T47D (cell line): ENCODE results near the gene VPS13A.
A peak's percentile ranks its signal among the peaks of the same experiment; 100 is the strongest.
"Not testable (repeated sequence)": the region's sequence is repeated elsewhere in the genome, so short reads cannot be mapped to it uniquely, and the experiment has no call there.

Source experiments
- DNase-seq, 2 experiments: peaks; one replicate each; pipeline versions ENCODE4 v3.0.0 to v3.0.0-alpha.2; 2011 to 2012; ENCODE audit warnings: low read depth in 1 of 2, low spot score in 1 of 2
- JUND ChIP-seq: IDR thresholded peaks from 2 replicates; pipeline ENCODE4 v1.6.1; 2012; ENCODE audit warnings: low read depth
- in situ Hi-C: cut with HindIII; loops from 2 replicates; pipeline ENCODE4 v1.10.0; 2016; ENCODE audit warnings: low sequenced_read_pairs, low pct_unique_long_range_greater_than_20kb

The VPS13A gene

DNA sequence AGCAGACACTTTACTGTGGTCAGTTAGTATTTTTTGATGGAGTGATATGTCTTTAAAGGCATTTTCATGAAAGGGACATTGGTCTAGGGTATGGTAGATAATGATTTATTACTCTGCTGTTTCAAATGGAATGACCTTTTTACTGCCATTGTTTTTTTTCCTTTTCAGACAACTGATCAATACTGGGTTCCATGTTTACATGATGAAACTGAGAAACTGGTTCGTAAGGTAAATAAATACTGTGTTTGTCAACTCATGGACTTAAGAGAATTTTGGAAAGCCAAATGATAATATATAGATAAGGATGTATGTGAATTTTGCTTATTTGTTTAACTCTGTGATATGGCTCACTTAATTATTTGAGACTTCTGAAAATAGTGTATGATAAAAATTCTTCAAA is 35.5 kb downstream of the VPS13A start:
- DNase-seq, result peak in 1 of 2 experiments; percentile 3
- in situ Hi-C loops, result no loop called here
- no peak for TF ChIP-seq JUND

DNA sequence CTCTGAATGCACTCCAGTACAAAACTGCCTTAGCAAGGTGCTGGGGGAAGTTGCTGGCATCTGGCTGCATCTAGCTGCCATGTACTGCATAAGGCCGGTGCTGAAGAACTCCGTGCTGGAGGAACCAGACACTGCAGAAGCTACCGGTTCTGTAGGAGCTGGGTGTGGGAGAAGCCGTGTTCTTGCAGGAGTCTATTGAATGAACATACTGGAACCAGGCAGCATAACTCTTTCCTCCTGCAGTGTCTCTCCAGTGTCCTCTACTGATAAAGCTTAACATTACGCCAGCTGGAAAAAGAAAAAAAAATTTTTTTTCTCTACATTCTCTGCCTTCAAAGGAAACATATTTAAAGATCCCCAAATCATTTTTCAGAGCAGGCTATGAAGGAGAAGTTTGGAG is 38.5 kb downstream of the VPS13A start:
- no peak for TF ChIP-seq JUND
- peak in 1 of 2 experiments; percentile 13 for DNase-seq
- in situ Hi-C loops, result no loop called here

DNA sequence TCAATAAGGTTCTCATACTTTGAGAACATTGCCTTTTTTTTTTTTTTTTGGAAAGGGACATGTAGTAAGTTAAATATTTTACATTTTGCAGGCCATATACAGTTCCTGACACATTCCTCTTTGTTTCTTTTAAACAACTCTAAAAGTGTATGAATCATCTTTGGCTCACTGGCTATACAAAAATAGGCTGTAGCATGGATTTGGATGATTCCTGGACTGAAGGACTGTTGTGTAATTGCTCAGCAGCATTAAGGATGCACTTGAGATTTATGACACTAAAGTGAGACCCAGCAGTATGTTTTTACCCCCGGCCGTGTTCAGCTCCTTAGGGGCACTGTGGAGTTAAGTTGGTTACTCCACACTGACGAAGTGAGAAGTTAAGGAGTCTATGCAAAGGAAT is 41.3 kb downstream of the VPS13A start:
- in situ Hi-C loops, result no loop called here
- no peak for DNase-seq

DNA sequence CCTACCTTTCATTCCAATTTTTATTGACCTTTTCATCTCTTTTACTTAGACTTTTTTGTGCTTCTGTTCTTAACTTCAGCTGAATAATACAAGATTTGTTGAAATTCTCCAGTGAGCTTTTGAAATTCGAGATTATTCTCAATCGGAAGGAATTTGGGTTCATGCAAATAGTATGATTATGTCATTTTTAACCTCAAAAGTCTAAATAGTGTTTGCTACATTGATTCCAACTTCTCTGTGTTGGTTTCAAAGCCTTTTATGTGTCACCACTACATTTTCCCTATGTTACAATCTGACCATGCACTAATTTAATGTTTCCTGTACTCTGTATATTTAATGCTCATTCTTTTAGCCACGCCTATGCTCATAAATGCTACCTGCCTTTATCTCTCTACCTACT is 44.1 kb downstream of the VPS13A start:
- in situ Hi-C loops, result no loop called here
- TF ChIP-seq JUND, result no peak
- DNase-seq, result no peak

More for the DNA sequence above, 41.3 kb downstream of the VPS13A start:
- no peak for TF ChIP-seq JUND

DNA sequence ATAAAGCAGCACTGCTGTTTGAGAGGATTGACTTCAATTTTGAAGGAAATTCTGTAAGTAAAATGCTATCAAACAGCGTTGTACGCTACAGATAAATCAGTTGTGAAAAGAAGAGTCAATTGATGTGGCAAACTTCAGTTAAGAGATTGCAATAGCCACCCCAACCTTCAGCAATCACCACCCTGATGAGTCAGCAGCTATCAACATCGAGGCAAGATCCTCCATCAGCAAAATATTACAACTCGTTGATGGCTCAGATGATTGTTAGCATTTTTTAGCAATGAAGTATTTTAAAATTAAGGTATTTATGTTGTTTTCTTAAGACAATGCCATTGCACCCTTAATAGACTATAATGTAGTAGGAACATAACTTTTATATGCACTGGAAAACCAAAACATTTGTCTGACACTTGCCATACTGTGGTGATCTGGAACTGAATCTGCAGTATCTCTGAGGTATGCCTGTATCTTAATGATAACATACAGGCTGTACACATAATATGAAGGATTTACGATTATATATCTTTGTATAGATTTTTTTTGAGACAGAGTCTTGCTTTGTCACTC is 47.5 kb downstream of the VPS13A start:
- TF ChIP-seq JUND, result no peak
- DNase-seq, result no peak
- in situ Hi-C loops, result no loop called here

DNA sequence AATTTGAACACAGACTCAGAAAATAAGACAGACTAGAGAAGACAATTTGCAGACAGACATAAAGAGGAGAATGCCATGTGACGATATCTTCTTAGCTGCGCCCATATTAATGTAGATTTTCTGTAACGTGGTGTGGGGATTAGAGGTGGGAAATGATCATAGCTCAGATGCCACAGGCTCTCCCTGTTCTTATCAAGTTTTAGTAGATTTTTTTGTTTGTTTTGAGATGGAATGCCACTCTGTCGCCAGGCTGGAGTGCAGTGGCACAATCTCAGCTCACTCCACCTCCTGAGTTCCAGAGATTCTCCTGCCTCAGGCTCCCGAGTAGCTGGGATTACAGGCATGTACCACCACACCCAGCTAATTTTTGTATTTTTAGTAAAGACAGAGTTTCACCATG is 59.4 kb downstream of the VPS13A start:
- in situ Hi-C loops, result no loop called here
- TF ChIP-seq JUND, result no peak
- no peak for DNase-seq

DNA sequence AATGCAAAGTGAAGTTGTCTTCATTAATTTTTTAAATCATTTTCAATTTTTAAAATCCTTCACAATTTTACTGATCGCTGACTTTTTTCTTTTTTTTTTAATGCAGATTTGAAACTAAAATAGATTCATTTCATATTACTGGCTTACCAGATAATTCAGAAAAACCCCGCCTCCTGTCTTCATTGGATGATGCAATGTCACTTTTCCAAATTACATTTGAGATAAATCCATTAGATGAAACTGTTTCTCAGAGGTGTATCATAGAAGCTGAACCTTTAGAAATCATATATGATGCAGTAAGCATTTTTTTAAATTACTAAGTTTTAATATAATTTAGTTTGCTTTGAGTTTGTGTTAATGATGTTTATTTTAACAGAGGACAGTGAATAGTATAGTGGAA is 60.6 kb downstream of the VPS13A start:
- in situ Hi-C loops, result no loop called here
- TF ChIP-seq JUND, result no peak
- no peak for DNase-seq

DNA sequence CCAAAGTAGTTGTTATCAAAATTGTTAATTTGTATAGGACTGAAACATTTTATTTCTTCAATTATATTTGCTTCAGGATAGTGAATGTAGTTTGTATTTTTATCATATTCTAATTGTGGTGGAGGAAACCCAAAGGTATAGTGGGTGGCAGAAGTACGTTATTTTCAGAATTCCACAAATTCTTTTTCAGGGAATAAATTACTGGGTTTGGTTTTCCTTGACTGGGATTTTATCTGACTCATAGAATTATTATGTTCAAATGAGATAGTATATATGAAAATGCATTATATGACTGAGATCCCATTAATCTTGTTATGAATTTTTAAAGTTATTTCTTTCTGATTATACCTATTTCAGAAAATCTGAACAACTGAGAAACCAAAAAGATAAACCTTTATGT is 73.7 kb downstream of the VPS13A start:
- in situ Hi-C loops, result no loop called here
- no peak for TF ChIP-seq JUND
- DNase-seq, result no peak

DNA sequence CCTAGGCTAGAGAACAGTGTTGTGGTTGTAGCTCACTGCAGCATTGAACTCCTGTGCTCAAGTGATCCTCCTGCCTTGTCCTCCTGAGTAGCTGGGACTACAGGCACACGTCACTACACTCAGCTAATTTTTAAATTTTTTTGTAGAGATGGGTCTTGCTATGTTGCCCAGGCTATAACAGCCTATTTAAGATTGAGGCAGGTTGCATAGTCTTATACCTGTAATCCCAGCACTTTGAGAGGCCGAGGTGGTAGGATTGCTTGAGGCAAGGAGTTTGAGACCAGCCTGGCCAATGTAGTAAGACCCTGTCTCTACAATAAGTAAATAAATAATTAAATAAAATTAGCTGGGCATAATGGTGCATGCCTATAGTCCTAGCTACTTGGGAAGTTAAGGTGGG is 79.9 kb downstream of the VPS13A start:
- in situ Hi-C loops, result no loop called here
- no peak for TF ChIP-seq JUND
- DNase-seq, result no peak

DNA sequence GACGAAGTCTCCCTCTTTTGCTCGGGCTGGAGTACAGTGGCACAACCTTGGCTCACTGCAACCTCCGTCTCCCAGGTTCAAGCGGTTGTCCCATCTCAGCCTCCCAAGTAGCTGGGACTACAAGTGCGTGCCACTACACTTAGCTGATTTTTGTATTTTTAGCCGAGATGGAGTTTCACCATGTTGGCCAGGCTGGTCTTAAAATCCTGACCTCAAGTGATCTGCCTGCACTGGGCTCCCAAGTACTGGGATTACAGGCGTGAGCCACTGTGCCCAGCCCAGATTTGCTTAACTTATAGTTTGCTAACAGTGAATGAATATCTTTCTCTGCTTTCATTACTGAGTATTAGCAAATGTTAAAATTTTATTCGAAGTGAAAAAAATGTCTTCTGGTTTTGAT is 84.3 kb downstream of the VPS13A start:
- no peak for TF ChIP-seq JUND
- in situ Hi-C loops, result no loop called here
- no peak for DNase-seq

DNA sequence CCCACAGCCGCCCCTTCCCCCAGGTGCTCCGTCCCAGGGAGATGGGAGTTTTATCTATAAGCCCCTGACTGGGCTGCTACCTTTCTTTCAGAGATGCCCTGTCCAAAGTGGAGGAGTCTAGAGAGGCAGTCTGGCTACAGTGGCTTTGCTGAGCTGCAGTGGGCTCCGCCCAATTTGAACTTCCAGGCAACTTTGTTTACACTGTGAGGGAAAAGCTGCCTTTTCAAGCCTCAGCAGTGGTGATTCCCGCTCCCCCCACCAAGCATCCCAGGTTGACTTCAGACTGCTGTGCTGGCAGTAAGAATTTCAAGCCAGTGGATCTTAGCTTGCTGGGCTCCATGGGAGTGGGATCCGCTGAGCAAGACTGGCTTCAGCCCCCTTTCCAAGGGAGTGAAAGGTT is 90.4 kb downstream of the VPS13A start:
- in situ Hi-C loops, DNase-seq: not testable (repeated sequence)

DNA sequence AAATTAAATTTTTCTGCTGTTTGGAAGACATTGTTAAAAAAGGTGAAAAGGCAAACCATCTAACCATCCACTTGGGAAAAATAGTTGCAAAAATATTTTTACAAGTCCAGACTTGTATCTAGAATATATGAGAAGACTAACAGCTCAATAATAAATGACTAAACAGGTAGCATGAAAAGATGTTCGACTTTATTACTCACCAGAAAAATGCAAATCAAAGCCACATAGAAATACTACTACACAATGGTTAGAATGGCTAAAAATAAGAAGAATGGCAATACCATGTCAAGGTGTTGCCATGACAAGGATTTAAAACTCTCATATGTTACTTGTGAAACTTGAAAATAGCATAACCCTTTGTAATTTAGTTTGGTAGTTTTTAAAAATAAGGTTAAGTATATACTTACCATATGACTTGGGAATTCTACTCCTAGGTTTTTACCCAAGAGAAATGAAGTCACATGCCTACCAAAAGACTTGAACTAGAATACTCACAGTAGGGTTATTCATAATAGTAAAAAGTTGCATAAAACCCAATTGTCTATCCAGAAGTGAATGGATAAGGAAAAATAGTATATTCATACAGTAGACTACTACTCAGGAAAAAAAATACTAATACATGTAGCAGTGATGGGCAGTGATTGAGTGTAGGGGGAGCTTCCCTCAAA is 93.8 kb downstream of the VPS13A start:
- DNase-seq, result no peak
- TF ChIP-seq JUND, result no peak
- in situ Hi-C loops, result no loop called here

DNA sequence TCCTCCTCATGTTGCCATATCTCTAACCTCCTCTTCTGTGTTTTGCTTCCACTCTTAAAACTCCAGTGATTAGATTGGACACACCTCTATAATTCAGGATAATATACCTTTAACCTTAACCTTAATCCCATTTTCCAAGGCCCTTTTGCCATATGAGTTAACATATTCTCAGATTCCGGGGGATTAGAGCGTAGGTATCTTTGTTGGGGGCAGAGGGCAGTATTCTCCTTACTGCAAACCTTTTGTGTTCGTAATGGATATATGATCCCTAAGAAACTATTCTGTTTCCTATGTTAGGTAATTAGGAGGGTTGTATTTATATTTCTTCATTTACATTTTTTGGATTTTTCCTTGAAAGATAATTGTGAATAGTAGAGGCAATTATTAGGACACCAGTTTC is 99.5 kb downstream of the VPS13A start:
- in situ Hi-C loops, result no loop called here
- DNase-seq, result no peak
- no peak for TF ChIP-seq JUND

DNA sequence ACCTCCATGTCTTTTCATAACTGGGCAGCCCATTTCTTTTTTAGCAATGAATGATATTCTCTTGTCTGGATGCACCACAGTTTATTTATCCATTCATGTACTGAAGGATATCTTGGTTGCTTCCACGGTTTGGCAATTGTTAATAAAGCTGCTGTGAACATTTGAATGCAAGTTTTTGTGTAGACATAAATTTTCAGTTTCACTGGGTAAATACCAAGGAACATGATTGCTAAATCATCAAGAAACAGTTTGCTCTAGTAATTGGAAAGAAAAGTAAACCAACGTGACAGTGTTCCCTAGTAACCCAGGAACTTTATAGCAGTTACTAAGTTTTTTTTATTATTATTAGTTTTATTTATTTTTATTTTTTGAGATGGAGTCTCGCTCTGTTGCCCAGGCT is 100.4 kb downstream of the VPS13A start:
- in situ Hi-C loops, result no loop called here
- DNase-seq, result no peak
- no peak for TF ChIP-seq JUND
